Fibroblast of mammary gland (primary cell): ENCODE results near the gene NIF3L1.
A peak's percentile ranks its signal among the peaks of the same experiment; 100 is the strongest.

ENCODE experiments used
- DNase-seq: peaks from one replicate; pipeline ENCODE4 v3.0.0-alpha.2; 2010; ENCODE audit warnings: low read depth
- H3K4me3 ChIP-seq: 2 replicates; pipeline ENCODE4 v1.5.1; 2011; ENCODE audit warnings: low read depth, mild to moderate bottlenecking, low read length, moderate library complexity; ENCODE audit not compliant: control insufficient read depth
- TF ChIP-seq, protein P1 (sequence below): conservative IDR thresholded peaks from 2 replicates; pipeline ENCODE4 v1.5.1; 2011; ENCODE audit warnings: low read depth, low read length, inconsistent platforms; ENCODE audit not compliant: control insufficient read depth, insufficient read depth

NIF3L1 gene, protein sequence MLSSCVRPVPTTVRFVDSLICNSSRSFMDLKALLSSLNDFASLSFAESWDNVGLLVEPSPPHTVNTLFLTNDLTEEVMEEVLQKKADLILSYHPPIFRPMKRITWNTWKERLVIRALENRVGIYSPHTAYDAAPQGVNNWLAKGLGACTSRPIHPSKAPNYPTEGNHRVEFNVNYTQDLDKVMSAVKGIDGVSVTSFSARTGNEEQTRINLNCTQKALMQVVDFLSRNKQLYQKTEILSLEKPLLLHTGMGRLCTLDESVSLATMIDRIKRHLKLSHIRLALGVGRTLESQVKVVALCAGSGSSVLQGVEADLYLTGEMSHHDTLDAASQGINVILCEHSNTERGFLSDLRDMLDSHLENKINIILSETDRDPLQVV

DNA sequence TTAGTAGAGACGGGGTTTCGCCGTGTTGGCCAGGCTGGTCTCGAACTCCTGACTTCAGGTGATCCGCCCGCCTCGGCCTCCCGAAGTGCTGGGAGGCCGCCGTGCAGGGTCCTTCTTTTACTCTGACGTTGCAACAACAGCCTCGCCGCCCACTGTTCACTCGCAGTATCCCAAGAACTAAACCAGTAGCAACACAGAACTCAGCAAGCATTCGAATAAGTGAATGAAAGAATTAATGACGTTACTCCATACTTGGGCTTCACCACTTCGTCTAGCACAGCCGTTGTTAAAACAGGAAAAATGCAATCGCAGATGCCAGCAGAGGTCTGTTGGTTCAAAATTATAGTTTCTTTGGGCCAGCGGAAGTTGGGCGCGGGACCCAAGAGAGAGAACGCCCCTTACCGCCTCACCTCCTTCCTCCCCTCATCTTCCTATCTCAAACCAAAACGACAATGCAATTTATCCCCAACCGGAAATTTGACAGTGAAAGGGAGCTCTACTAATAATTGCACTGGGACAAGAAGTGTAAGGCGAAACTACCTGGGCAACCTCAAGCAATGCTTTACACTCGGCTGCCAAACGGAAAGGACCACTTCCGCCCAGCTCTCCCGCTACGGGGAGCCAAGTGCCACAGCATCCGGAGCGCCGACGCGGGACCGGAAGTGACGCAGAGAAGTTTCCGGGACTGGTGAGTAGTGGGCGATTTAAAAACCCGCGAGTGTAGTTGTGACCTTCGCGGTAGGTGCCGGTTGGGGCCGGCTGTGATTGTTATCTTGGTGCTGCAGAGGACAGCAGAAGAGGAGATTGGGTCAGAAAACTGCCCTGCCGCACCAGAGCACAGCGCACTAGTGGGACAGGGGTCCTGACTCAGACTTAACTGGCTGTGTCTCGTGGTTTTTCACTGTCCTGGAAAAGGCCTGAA lies at the start of gene NIF3L1, which contains the start of gene PPIL3:
Gene NIF3L1, plus strand, starts transcription at position 668 of the 922 bp plus-strand sequence. CDS start 2,573 bp downstream, outside the sequence.
Gene PPIL3, minus strand, starts transcription at position 374 of the 922 bp plus-strand sequence. CDS start 1,462 bp downstream, outside the sequence.
- TF ChIP-seq, protein P1, sequence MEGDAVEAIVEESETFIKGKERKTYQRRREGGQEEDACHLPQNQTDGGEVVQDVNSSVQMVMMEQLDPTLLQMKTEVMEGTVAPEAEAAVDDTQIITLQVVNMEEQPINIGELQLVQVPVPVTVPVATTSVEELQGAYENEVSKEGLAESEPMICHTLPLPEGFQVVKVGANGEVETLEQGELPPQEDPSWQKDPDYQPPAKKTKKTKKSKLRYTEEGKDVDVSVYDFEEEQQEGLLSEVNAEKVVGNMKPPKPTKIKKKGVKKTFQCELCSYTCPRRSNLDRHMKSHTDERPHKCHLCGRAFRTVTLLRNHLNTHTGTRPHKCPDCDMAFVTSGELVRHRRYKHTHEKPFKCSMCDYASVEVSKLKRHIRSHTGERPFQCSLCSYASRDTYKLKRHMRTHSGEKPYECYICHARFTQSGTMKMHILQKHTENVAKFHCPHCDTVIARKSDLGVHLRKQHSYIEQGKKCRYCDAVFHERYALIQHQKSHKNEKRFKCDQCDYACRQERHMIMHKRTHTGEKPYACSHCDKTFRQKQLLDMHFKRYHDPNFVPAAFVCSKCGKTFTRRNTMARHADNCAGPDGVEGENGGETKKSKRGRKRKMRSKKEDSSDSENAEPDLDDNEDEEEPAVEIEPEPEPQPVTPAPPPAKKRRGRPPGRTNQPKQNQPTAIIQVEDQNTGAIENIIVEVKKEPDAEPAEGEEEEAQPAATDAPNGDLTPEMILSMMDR = no peak
- peak within 1 kb of the TSS; percentile 100 for H3K4me3 ChIP-seq
- peak; percentile 98 for DNase-seq

DNA sequence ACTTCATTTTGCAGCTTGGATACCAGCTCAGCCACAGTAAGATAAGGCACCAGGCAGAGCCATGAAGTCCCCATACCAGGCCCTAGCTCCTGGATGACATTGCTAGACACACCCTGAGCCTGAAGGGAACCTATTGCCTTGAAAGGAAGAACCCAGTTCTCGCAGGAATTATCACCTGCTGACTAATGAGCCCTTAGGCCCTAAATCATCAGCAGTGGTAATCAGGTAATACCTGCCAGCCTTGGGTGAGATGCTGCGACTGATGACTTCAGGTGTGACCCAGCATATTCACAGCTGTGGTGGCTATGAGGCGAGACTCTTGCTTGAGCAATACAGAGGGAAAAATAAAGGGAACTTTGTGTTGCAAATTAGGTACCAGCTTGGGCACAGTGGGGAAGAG lies 49.7 kb upstream of the NIF3L1 start:
- DNase-seq = no peak
- TF ChIP-seq, protein P1 = no peak
- H3K4me3 ChIP-seq = no peak overlapping the region

DNA sequence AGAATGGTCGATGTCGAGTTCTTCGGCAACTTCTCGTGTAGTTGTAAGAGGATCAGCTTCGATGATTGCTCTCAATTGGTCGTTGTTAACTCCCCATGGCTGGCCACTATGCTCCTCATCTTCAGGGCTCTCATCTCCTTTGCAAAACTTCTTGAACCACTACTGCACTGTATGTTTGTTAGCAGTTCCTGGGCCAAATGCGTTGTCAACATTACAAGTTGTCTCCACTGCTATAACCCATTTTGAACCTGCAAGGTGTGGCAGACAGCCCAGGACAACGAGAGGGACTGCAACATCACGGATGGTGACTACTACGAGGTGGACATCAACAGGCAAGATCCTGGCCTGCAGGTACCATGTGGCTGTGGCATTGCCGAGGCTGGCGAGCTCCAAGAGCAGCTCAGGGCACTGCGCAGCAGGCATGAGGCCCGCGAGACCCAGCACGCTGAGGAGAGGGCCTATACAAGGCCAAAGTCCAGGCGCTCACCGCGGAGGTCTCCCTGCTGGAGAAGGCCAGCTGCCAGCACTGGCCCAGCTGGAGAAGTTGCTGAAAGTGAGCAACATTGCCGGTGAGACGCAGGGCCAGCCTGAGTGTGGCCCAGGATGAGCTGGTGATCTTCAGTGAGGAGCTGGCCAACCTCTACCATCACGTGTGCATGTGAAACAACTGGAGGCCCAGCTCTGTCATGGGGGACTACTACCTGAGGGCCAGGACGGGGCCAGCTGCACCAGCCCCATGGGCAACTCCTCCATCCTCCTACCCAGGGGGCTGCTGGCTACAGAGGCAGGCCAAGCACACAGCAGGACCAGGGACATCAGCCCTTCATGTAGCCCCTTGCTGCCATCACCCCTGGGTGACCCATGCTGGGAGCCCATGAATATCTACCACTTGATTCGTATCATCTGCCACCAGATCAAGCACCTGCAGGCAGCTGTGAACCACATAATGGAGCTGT lies 44.9 kb upstream of the NIF3L1 start:
- no peak for DNase-seq

DNA sequence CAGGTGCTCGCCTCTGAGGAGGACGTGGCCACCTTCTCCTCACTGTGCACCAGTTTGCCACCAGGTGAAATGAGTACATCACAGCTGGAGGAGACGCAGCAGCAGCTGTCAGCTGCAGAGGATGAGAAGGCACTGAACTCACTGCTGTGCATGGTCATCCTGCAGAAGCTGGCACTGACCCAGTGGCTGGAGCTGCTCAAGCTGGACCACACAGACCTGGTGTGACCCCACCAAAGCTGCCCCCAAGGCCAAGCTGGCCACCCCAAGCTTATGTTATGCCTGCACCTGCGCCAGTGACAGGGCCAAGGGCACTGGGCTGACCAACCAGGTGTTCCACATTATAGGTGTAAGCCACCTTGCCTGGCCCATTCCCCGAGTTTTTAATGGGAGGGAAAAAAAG lies 44.0 kb upstream of the NIF3L1 start:
- no peak overlapping the region for H3K4me3 ChIP-seq
- DNase-seq = no peak
- TF ChIP-seq, protein P1 = no peak

More for the DNA sequence above, 44.9 kb upstream of the NIF3L1 start:
- no peak overlapping the region for H3K4me3 ChIP-seq
- TF ChIP-seq, protein P1 = no peak

DNA sequence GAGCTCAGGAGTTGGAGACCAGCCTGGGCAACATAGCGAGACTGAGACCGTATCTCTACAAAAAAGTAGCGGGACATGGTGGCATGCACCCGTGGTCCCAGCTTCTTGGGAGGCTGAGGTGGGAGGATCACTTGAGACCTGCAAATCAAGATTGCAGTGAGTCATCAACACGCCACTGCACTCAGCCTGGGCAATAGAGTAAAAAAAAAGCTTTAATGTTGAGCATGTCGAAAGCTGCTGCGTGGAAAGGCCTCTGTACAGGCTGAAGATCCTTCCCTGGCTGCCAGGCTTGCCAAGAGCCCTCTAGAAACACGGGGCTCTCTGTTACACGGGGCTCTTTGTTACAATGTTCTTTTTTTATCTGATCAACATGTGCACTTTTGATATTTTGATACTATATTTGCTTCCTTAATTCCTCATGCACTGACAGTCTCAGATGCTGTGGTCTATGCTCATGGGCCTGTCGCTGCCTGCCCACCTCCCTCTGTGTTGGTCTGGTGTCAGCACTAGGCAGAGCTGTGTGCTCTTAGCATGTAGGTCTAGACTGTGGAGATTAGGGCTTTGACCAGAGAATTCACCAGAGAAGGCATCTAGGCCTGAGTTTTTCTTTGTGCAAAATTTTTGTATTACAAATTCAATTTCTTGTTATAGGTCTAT lies 43.4 kb upstream of the NIF3L1 start:
- DNase-seq = no peak
- TF ChIP-seq, protein P1 = no peak

More for the DNA sequence above, 43.4 kb upstream of the NIF3L1 start:
- H3K4me3 ChIP-seq = no peak overlapping the region
